ENCODE measurements around the gene GSC2.

The GSC2 gene

DNA sequence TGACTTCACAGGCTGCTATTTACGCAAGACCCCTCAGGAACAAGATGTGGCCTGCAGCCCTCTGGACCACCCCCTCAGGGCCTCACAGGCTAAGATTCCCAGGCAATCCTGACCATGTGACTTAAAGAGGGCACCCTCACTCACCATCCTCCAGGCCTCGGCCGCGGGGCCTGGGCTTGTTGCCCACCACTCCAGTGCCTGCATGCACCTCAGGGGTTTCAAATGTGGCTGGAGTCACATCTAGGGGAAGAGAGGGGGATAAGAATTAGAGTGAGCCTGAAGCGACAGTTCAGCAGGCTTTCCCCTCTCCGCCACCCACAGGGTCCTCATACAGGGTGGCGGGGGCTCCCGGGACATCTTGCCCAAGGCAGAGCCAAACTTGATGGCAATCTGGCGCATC, 7.7 kb downstream of the GSC2 start:
- Histone ChIP-seq H3K79me2 (ENCODE audit: control insufficient read depth, low read length) (peaks cover 24% of the 10 kb centered on the region), H3K36me3 (ENCODE audit: control insufficient read depth, low read length) (peaks cover 52% of the 10 kb centered on the region), H3K4me2 (ENCODE audit: low read length) (no peak overlapping the region), H3K9me2 (replicated peaks; ENCODE audit: control insufficient read depth, low read length) (no peaks in the 10 kb centered on the region), H3K27ac (ENCODE audit: low read depth, low read length) (no peak overlapping the region), H3K4me3 (ENCODE audit: low read length) (no peak overlapping the region), H3K27me3 (ENCODE audit: control insufficient read depth, low read length) (no peaks in the 10 kb centered on the region), H3K9me3 (ENCODE audit: control insufficient read depth, insufficient read depth, low read length) (no peaks in the 10 kb centered on the region), H4K20me1 (ENCODE audit: control insufficient read depth, insufficient read depth, low read depth, low read length) (no peaks in the 10 kb centered on the region), H3K4me1 (ENCODE audit: control insufficient read depth, low read length) (peaks cover 12% of the 10 kb centered on the region), H3F3A (ENCODE audit: control insufficient read depth, insufficient read depth) (no peaks in the 10 kb centered on the region)
- TF ChIP-seq, protein P1, sequence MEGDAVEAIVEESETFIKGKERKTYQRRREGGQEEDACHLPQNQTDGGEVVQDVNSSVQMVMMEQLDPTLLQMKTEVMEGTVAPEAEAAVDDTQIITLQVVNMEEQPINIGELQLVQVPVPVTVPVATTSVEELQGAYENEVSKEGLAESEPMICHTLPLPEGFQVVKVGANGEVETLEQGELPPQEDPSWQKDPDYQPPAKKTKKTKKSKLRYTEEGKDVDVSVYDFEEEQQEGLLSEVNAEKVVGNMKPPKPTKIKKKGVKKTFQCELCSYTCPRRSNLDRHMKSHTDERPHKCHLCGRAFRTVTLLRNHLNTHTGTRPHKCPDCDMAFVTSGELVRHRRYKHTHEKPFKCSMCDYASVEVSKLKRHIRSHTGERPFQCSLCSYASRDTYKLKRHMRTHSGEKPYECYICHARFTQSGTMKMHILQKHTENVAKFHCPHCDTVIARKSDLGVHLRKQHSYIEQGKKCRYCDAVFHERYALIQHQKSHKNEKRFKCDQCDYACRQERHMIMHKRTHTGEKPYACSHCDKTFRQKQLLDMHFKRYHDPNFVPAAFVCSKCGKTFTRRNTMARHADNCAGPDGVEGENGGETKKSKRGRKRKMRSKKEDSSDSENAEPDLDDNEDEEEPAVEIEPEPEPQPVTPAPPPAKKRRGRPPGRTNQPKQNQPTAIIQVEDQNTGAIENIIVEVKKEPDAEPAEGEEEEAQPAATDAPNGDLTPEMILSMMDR (IDR thresholded peaks at IDR 0.05; ENCODE audit: low read depth, low read length, poor library complexity, severe bottlenecking): no peak
- no peak for TF ChIP-seq EZH2phosphoT487 (IDR thresholded peaks at IDR 0.05; ENCODE audit: borderline replicate concordance, low read length)

DNA sequence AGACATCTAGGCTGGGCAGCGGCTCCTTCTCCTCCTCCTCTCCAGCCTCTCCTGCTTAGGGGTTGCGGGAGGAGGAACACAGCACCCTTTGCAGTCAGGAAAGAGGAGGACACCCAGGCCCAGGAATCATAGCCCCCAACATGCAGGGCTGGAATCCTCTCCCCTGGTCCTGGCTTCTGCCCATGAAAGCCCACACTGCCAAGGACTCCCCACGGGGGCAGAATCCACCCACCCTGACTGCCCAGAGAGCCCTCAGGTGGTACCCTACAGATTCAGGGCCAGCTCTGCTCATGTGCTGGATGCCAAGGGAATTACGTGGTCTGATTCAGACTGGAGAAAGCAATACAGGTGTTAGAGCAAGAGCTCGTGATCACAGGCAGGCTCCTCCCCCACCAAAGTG, 10.1 kb downstream of the GSC2 start:
- no peak for TF ChIP-seq EZH2phosphoT487 (IDR thresholded peaks at IDR 0.05; ENCODE audit: borderline replicate concordance, low read length)
- TF ChIP-seq, protein P1 (IDR thresholded peaks at IDR 0.05; ENCODE audit: low read depth, low read length, poor library complexity, severe bottlenecking): no peak
- Histone ChIP-seq H3K4me3 (ENCODE audit: low read length) (no peak overlapping the region), H3F3A (ENCODE audit: control insufficient read depth, insufficient read depth) (no peaks in the 10 kb centered on the region), H3K4me2 (ENCODE audit: low read length) (no peak overlapping the region), H3K9me3 (ENCODE audit: control insufficient read depth, insufficient read depth, low read length) (no peaks in the 10 kb centered on the region), H3K4me1 (ENCODE audit: control insufficient read depth, low read length) (peaks cover 11% of the 10 kb centered on the region), H3K9me2 (replicated peaks; ENCODE audit: control insufficient read depth, low read length) (no peaks in the 10 kb centered on the region), H3K79me2 (ENCODE audit: control insufficient read depth, low read length) (peaks cover 24% of the 10 kb centered on the region), H3K36me3 (ENCODE audit: control insufficient read depth, low read length) (peaks cover 59% of the 10 kb centered on the region), H3K27ac (ENCODE audit: low read depth, low read length) (no peak overlapping the region), H3K27me3 (ENCODE audit: control insufficient read depth, low read length) (no peaks in the 10 kb centered on the region), H4K20me1 (ENCODE audit: control insufficient read depth, insufficient read depth, low read depth, low read length) (no peaks in the 10 kb centered on the region)

DNA sequence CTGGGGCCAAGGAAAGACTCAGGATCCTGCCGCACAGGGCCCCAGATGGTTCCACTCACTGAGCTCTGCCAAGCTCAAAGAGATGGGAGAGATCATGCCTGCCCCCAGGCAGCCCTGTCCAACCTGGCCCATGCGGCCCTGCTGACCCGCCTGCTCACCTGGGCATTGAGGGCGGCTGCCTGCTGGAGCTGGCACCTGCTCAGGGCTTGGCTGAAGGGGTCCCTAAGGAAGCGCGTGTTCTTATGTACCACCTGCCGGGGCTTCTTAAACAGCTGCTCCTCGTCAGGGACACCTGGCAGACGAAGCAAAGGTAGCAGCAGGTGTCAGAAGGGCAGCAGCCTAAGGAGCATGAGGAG, 11.1 kb downstream of the GSC2 start:
- Histone ChIP-seq H3K27me3 (ENCODE audit: control insufficient read depth, low read length) (no peaks in the 10 kb centered on the region), H3K4me3 (ENCODE audit: low read length) (no peak overlapping the region), H3F3A (ENCODE audit: control insufficient read depth, insufficient read depth) (no peaks in the 10 kb centered on the region), H4K20me1 (ENCODE audit: control insufficient read depth, insufficient read depth, low read depth, low read length) (no peaks in the 10 kb centered on the region), H3K9me3 (ENCODE audit: control insufficient read depth, insufficient read depth, low read length) (no peaks in the 10 kb centered on the region), H3K27ac (ENCODE audit: low read depth, low read length) (no peak overlapping the region), H3K9me2 (replicated peaks; ENCODE audit: control insufficient read depth, low read length) (no peaks in the 10 kb centered on the region), H3K79me2 (ENCODE audit: control insufficient read depth, low read length) (peaks cover 19% of the 10 kb centered on the region), H3K36me3 (ENCODE audit: control insufficient read depth, low read length) (peaks cover 65% of the 10 kb centered on the region), H3K4me2 (ENCODE audit: low read length) (no peak overlapping the region), H3K4me1 (ENCODE audit: control insufficient read depth, low read length) (peaks cover 9% of the 10 kb centered on the region)
- TF ChIP-seq EZH2phosphoT487 (IDR thresholded peaks at IDR 0.05; ENCODE audit: borderline replicate concordance, low read length): no peak
- TF ChIP-seq, protein P1 (IDR thresholded peaks at IDR 0.05; ENCODE audit: low read depth, low read length, poor library complexity, severe bottlenecking): no peak

Data from DOHH2 (cell line).